Stimulated activated CD8-positive, alpha-beta memory T cell treated with anti-CD3 and anti-CD28 coated beads, Interleukin-15, amount 100 ng/mL, for 24 hours (primary cell): ENCODE results near the gene CNTLN.
"Not testable (repeated sequence)": the region's sequence is repeated elsewhere in the genome, so short reads cannot be mapped to it uniquely, and the experiment has no call there.

ENCODE experiments used
- DNase-seq: peaks from one replicate; pipeline ENCODE4 v3.0.0-alpha.2; 2020; ENCODE audit warnings: low read depth

CNTLN gene

GRCh38 chr9:17293685-17294084, 158.8 kb downstream of the CNTLN start:
- DNase-seq, result no peak

- no peak for DNase-seq
These were observed 160.2 kb downstream of the CNTLN start for GRCh38 chr9:17294822-17295624.

DNA sequence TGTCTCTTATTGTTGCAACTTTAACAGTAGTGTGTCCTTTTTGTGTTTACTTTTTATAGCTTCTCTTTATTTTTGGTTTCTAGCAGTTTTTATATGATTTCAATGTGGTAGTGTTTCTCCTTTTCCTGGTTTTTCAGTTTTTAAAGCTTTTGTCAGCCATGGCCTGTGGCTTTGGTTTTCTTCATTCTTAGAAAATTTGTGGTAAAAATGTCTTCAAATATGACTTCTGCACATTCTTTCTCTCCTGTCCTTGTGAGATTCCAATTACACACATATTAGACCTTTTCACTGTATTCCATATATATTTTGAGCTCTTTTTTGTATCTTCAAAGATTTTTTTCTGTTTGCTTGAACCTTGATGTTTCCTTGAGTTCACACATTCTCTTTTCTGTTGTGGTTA, 180.5 kb downstream of the CNTLN start:
- no peak for DNase-seq

DNA sequence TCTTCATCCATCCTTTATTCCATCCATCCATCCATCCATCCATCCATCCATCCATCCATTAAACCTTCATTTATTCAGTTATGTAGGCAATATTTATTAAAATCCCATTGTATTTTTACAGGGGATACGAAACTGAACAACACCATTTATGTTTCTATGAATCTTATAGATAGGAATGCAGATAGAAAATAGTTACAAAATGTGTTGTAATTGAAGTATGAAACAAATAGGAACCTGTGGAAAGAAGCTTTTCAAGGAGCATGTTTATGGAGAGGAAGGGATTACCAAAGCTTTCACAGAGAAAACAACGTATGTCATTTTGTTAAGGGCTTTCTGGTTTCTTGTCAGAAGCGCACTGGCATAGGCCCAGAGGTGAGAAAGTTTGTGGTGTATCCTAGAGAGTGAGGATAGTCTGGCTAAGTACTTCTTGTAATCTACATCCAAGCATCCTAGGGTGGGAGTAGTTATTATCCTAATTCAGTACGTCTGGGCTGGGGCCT, 184.0 kb downstream of the CNTLN start:
- DNase-seq, result no peak

DNA sequence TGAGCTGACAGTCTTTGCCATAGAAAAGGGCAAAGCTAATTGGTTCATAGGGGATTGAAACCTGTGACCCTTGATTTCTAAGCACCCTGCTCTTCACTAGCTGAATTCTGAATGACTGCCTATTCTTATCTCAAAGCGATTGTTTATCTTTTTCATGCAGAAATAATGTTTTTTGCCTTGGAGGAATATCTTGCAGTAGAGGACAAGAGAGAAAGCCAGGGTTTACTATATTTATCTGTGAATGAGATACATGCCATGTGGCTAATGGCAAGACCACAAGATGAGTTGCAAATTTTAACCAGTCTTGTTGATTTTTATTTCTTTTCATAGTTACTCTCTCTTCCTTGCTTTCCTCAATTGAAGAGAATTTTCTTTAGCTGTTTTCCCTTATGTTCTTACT, 185.0 kb downstream of the CNTLN start:
- DNase-seq, result no peak

DNA sequence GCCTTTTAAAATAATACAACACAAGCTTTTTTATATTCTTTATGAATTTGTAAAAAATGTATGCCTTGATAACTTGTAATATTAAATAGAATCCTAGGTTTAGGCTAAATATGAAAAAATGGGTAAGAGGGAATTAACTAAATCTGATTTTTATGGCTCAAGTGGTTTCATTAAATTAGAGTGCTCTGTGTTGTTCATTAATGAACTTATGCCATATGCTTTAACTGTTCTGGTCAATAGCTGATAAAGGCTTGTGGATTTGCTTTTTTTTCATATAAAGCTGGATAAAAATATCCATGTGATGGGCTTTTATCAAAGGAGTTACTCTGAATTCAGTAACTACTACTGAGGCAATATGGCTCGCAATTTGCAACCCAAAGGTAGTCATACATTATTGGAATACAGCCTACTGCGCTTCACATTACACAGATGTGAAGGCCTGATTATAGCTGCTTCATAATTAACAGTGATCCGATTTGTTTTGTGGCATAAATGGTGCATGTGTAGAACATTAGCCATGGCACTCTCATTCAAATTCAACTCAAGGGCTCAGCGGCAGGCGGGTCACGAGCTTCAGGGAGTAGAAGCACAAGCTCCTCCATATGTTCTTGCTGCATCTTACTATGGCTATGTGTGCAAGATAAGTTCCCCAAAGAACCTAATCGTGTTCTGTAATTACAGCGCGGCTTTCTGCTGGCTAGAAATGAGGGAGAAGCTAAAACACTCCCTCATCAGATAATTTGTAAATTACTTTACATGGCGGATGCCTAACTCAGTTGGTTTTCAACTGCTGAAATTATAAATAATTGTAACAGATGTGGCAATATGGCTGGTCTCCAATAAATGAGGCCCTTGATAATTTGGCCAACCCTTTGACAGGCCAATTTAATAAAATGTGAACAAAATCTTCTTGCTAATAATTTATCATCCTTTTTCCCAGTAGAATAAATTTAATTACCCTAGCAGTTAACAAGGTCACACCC, 188.3 kb downstream of the CNTLN start:
- DNase-seq, result no peak

DNA sequence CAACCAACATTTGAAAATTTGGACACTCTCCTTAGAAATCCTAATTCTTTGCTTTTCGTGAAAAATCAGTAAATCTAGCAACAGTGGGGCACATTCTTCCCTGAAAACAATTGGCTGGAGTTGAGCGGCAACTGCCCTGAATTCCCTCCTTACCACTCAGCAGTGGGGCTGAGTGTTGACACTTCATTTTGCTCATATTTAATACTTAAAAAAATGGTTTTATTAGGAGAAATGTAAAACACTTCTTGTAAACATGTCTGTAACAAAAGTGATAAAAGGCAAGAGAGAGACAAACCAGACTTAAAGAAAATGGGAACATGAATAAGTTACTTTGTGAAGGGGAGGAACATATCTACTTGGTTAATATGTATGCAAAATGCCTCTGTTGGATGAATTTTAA, 193.5 kb downstream of the CNTLN start:
- no peak for DNase-seq

DNA sequence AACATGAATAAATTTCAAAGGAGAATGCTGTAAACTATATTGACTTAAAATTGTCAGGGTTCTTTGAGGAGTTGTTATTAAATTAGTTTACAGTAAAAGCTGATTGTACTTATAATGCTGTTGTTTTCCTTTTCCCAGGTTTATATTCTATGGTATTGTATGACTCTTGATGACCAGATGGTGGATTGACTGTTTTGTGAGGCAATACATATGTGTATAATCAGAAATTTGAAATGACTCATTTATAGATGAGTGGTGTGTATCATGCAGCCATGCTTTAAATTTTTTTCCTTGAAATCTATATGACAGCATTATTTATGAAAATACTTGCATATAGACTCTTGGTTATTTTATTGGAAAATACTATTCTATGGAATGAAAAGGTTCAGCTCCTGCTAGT, 195.3 kb downstream of the CNTLN start:
- no peak for DNase-seq

DNA sequence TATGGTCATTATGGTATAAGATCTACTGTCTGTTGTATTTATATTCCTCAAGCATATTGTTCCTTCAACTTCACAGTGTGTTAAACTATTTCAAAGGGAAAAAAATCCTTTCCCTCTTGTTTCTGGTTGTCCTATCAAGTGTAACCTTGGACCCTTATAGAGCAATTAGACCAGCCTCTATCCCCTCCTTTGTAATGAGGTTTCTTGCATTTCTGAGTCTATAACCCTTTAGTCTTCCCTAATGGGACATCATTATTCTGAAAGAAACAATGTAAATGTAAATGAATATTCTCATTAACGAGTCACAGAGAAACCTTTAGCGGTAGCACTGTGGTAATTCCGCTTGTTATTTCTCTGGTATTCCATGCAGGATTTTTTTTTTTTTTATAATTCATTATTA, 197.3 kb downstream of the CNTLN start:
- no peak for DNase-seq

DNA sequence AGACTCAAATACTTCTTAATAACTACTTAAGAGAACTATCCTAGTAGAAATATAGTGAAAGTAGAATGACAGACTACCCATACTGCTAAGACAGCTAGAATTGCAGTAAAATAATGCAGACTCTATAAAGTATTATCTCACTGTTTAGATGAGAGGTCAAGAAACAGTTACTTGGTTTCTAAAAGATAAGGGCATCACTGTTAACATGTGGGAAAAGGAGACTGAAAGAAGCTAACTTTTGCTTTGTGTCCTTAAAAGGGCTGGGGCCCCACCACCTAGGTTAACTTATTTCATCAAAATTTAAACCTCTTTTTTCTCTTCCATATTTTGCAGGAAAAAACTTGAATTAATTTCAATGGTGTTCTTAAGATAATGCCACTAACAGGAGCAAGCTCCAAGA, 204.3 kb downstream of the CNTLN start:
- no peak for DNase-seq

- no peak for DNase-seq
These were observed 207.9 kb downstream of the CNTLN start for GRCh38 chr9:17342696-17343095.

- no peak for DNase-seq
These were observed 215.0 kb downstream of the CNTLN start for GRCh38 chr9:17349831-17350230.

- DNase-seq, result not testable (repeated sequence)
These were observed 219.2 kb downstream of the CNTLN start for GRCh38 chr9:17354006-17354405.

DNA sequence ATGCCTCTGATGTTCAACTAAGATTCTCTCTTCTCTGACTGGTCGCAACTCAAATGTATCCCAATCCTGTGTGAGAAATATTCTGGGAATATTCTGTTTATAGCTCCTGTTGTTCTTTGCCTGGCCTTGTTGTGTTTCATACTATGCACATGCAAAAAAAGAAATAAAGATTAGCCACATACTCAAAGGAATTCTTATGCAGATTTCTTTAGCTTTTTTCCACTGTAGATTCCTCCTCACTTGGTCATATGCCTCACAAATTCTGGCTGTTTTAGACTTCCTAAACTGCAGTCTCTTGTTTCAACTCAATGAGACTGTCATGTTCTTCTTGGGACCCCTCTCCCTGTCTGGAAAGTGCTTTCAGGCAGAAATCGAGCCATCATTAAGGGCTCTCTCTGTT, 226.5 kb downstream of the CNTLN start:
- DNase-seq, result no peak

- no peak for DNase-seq
These were observed 232.2 kb downstream of the CNTLN start for GRCh38 chr9:17367035-17367434.

DNA sequence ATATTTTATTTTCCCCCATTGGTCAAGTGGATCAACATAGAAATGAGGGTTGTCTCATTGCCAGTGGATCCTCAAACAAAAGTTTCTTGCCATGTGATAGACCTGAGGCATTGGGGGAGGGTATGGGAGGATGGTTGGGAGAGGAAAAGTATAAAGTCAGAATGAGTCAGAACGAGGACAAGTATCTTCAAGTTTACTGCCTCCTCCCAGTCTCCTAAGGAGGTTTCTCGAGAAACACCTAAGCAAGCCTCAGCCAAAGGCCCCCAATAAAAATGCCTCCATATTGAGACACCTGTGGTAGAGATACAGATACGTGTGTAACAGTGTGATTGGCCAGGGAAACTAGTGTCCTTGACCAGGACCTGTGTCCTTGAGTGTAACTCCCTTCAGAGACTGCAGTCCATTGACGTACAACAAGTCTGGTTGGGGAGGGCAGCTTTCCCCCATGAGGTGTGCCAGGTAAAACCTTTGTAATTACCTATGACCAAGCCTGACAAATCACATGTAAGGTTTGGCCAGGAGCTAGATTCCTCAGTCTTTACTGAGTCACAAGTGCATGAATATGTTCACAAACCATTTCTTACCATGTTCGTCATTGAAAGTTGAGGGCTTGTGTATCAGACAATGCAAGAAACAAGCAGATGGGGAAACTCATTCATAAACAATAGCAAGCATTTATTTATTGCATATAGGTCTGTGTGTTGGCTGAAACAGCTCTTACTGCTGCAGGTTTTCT, 245.5 kb downstream of the CNTLN start:
- no peak for DNase-seq

- no peak for DNase-seq
These were observed 252.7 kb downstream of the CNTLN start for GRCh38 chr9:17387565-17387964.

- DNase-seq, result no peak
These were observed 254.2 kb downstream of the CNTLN start for GRCh38 chr9:17389026-17389425.

GRCh38 chr9:17394881-17395510, 260.2 kb downstream of the CNTLN start:
- DNase-seq, result no peak

GRCh38 chr9:17397166-17397728, 262.4 kb downstream of the CNTLN start:
- DNase-seq, result not testable (repeated sequence)

- no peak for DNase-seq
These were observed 263.5 kb downstream of the CNTLN start for GRCh38 chr9:17398350-17398749.
